LNCAP (cell line): ENCODE measurements around the gene TMEM218.

Experiments used
- CTCF ChIP-seq: fragments of 450-650 bp; IDR thresholded peaks from 2 replicates; pipeline ENCODE4 v1.5.1; 2017; ENCODE audit warnings: mild to moderate bottlenecking

Gene TMEM218

DNA sequence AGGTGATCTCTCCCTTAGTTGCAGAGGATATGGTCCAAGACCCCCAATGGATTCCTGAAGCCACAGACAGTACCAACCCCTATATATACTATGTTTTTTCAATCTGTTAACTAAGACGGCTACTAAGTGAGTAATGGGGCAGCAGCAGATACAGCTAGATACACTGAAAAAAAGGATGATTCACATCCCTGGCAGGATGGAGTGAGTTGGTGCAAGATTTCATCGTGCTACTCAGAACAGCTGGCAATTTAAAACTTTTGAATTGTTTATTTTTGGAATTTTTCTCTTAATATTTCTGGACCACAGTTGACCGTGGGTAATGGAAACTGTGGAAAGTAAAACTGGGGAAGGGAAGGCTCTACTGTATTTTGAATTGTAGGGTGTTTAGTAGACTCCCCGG is 17.0 kb upstream of the TMEM218 start:
- TF ChIP-seq CTCF: no peak

DNA sequence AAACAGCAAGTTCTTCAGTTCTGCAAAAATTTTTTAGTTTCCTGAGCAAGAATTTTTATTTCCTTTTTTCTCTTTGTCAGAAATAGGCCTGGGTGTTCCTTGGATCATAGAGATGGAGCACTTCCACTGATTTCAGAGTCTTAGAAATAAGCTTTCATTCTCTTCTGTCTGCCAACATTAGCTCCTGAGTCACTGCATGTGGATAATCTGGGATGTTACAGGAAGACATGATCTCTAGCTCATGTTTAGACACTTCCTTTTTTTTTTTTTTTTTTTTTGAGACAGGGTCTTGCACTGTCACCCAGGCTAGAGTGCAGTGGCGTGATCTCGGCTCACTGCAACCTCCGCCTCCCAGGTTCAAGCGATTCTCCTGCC is 13.2 kb upstream of the TMEM218 start:
- no peak for TF ChIP-seq CTCF

DNA sequence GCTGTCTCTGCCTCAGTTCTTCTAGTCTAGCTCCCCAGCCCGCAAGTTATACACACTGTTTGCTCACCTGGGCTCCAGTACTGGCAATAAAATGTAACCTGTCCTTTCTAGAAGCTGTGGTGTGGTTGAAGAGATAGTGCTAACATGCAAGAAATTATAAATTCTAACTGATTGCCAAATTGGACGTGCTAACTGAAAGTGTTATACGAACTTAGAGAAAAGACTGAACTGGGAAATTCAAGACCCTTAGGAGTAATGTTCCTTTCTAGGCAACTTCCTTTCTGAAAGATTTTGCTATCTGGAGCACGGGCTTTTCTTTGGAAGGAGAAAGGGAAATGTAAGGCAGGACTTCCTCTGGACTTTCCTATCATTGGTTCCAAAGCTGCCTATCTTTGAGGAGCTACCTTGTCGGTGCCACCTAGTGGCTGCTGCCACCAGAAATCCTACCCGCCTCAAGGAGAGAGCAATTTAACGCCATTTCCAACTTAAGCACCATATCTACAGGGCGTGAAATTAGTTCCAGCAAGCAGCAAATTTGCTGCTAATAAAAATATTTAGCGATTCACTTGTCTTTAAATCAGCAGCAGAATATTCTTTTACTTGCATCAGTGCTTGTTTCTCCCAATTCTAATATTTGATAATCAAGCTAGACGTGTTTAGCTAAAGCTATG is 12.7 kb upstream of the TMEM218 start:
- peak; percentile 58 for TF ChIP-seq CTCF

DNA sequence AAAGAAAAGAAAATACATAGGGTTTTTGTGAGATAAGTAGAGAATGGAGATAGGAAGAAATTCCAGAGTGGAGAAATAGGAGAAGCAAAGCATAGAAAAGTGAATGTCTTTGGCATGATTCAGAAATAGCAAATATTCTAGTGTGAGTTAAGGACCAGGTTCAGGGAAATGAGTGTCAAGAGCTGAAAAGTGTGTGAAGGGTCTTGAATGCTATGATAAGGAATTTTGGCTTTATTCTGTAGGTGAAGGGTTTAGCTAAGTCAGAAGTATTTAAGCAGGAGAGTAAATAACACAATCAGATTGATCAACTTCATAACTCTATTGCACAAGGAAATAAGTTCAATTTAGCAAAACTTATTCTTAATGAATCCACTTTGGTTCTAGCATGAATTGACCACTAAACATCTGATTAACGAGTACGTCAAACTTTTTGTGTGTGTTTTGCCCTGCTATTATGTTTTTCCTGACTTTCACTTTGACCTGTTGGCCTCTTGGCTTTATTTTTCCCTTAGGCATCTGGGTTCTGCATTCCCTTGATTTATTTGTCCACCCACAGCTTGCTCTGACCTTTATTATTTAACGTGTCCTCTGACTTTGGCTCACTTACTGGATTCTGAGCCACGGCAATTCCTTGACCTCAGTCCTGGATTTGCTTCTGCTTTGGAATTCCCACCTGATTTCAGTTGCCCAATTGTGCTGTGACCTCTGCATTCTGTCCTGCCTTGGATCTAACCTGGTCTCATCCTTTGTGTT is 11.9 kb upstream of the TMEM218 start:
- TF ChIP-seq CTCF: no peak

- no peak for TF ChIP-seq CTCF
Observed at GRCh38 chr11:125117429-125117828, 6.0 kb upstream of the TMEM218 start.

- peak; percentile 25; the same call in 1 of the 2 replicates for TF ChIP-seq CTCF
Observed at GRCh38 chr11:125114518-125114917, 3.1 kb upstream of the TMEM218 start.

GRCh38 chr11:125112208-125112604 is 780 bp upstream of the TMEM218 start:
- TF ChIP-seq CTCF: no peak
